Ectodermal cell (in vitro differentiated cells): ENCODE data around the gene CDK2.
"Not testable (repeated sequence)": the region's sequence is repeated elsewhere in the genome, so short reads cannot be mapped to it uniquely, and the experiment has no call there.

ENCODE experiments used
- H3K27ac ChIP-seq: 2 replicates; pipeline ENCODE4 v1.7.0; 2013; ENCODE audit warnings: mild to moderate bottlenecking, low read depth, low read length; ENCODE audit not compliant: insufficient read depth, poor library complexity, severe bottlenecking
- H3K27me3 ChIP-seq: 2 replicates; pipeline ENCODE4 v1.7.0; 2013; ENCODE audit warnings: mild to moderate bottlenecking, low read length; ENCODE audit not compliant: insufficient read depth, control insufficient read depth, poor library complexity, severe bottlenecking
- H3K36me3 ChIP-seq: one replicate; pipeline ENCODE4 v1.7.0; 2013; ENCODE audit warnings: low read length; ENCODE audit not compliant: control insufficient read depth, insufficient read depth
- H3K4me1 ChIP-seq: one replicate; pipeline ENCODE4 v1.7.0; 2013; ENCODE audit warnings: low read length; ENCODE audit not compliant: control insufficient read depth, insufficient read depth
- H3K4me3 ChIP-seq: 2 replicates; pipeline ENCODE4 v1.7.0; 2013; ENCODE audit warnings: low read depth, low read length, control low read depth; ENCODE audit not compliant: insufficient read depth
- H3K9me3 ChIP-seq: 2 replicates; pipeline ENCODE4 v1.7.0; 2013; ENCODE audit warnings: mild to moderate bottlenecking, low read length, moderate library complexity; ENCODE audit not compliant: control insufficient read depth
- WGBS, 2 experiments: methylation state at CpG; one replicate each; pipeline ENCODE4 v1.1.7; 2013; ENCODE audit warnings: missing lambda C conversion rate in 2 of 2; 5-methylcytosine and 5-hydroxymethylcytosine counted together

CDK2 gene

DNA sequence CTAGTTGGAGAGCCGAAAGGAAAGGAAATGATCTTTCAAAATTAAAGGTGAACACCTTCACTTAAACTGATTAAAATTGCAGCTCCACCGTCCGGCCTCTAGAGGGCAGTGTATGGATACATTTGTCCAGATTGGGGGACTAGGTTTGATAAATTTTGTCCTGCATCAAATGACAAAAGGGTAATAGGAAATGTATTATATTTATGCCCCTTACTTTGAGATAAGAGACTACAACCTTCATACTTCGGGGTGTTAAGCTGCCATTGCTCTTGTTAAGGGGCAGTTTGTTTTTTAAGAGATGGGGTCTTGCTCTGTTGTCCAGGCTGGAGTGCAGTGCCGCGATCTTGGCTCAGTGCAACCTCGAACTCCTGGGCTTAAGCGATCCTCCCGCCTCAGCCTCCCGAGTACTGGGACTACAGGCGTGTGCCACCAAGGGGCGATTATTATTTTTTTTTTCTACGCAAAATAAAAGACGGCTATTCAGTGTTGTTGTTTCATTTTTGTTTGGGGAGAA, 29.6 kb downstream of the CDK2 start:
- Histone ChIP-seq H3K27me3 (no peaks in the 10 kb centered on the region), H3K4me1 (no peaks in the 10 kb centered on the region), H3K4me3 (peak overlapping the region; percentile 76), H3K36me3 (peaks cover 23% of the 10 kb centered on the region), H3K27ac (peak overlapping the region; percentile 1), H3K9me3 (no peaks in the 10 kb centered on the region)
- 70 to 73% methylated on average over 13 to 14 of the region's 14 CpGs for WGBS, 2 experiments

DNA sequence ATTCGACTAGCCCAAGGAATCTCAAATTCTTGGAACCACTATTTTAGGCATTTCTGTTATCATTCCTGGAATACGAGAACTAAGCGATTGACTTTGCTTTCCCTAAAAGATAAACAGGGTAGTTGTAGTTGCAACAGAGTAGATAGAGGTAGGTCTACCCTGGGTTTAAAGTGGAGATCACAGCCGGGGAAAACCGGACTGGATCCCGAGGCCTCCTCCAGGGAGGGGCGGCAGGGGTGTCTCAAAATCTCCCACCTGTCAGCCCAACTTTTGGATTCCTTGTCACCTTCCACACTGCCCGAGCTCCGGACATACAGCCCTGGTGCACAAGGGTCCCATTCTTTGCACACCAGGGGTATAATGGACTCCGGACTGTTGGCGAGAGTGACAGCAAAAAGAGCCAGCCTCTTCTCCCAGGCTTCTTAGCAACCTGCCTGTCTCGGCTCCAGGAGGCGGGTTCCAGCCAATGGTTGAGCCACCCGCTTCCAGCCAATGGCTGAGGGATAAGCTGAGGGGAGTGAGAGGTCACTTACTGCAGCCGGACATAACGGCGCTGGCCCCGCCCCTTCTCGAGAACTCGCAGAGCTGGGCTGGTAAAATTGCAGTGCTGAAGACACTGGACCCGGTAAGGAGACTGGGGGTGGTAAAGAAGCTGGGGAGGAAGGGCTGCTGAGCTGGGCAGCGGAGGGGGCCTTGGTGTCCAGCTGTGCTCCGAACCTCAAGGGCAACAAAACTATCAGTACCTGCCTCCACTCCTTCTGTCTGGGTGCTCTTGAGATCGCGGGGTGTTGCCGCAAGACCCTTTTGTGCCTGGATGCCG, 30.3 kb downstream of the CDK2 start, which contains the start of gene SUOX:
TSS of gene SUOX (plus strand) at position 562 of the 820 bp plus-strand sequence. CDS start 4,946 bp downstream, outside the sequence.
- Histone ChIP-seq H3K4me1 (no peaks in the 10 kb centered on the region), H3K27ac (peak within 1 kb of the TSS; percentile 1), H3K9me3 (no peaks in the 10 kb centered on the region), H3K36me3 (peaks cover 21% of the 10 kb centered on the region), H3K4me3 (peak within 1 kb of the TSS; percentile 76), H3K27me3 (no peaks in the 10 kb centered on the region)
- WGBS, 2 experiments: 11 to 12% methylated on average over 27 of the region's 27 CpGs

DNA sequence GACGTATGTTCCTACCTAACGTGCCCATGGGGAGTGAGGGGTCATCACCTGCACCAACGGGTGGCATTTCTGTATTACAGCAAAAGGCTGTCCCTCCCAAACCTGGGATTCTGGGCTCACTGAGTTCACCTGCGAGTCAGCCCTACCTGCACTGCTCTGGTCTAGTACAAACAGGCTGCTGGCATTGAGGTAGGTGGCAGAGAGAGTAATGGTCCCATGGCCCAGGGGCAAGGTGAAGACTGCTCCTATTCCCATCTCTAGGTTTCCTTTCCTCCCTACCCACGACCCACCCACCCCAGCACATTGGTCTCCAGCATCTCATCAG, 30.9 kb downstream of the CDK2 start:
- H3K27ac ChIP-seq: no peak overlapping the region

DNA sequence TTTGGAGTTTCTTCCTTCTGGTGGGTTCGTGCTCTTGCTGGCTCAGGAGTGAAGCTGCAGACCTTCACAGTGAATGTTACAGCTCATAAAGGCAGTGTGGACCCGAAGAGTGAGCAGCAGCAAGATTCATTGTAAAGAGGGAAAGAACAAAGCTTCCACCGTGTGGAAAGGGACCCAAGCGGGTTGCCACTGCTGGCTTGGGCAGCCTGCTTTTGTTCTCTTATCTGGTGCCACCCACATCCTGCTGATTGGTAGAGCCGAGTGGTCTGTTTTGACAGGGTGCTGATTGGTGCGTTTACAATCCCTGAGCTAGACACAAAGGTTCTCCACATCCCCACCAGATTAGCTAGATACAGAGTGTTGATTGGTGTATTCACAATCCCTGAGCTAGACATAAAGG, 32.9 kb downstream of the CDK2 start:
- not testable (repeated sequence) for H3K4me1 ChIP-seq, H3K4me3 ChIP-seq, H3K27ac ChIP-seq, H3K9me3 ChIP-seq, H3K36me3 ChIP-seq, H3K27me3 ChIP-seq
- 85% methylated on average over 4 of the region's 6 CpGs for WGBS, 2 experiments

More for the DNA sequence above, 30.9 kb downstream of the CDK2 start:
- Histone ChIP-seq H3K27me3 (no peaks in the 10 kb centered on the region), H3K36me3 (peaks cover 18% of the 10 kb centered on the region), H3K4me3 (peak overlapping the region; percentile 76), H3K4me1 (no peaks in the 10 kb centered on the region), H3K9me3 (no peaks in the 10 kb centered on the region)
- WGBS, 2 experiments: 4 to 5% methylated on average over 5 of the region's 5 CpGs

DNA sequence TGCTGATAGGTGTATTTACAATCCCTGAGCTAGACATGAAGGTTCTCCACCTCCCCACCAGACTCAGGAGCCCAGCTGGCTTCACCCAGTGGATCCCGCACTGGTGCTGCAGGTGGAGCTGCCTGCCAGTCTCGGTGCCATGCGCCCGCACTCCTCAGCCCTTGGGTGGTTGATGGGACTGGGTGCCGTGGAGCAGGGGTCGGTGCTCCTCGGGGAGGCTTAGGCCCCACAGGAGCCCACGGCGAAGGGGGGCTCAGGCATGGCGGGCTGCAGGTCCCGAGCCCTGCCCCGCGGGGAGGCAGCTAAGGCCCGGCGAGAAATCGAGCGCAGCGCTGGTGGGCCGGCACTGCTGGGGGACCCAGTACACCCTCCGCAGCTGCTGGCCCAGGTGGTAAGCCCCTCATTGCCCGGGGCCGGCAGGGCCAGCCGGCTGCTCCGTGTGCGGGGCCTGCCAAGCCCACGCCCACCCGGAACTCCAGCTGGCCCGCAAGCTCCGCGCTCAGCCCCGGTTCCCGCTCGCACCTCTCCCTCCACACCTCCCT, 33.4 kb downstream of the CDK2 start:
- WGBS, 2 experiments: 97% methylated on average over 33 of the region's 33 CpGs
- H3K9me3 ChIP-seq, H3K36me3 ChIP-seq, H3K4me1 ChIP-seq, H3K4me3 ChIP-seq, H3K27me3 ChIP-seq, H3K27ac ChIP-seq: not testable (repeated sequence)

DNA sequence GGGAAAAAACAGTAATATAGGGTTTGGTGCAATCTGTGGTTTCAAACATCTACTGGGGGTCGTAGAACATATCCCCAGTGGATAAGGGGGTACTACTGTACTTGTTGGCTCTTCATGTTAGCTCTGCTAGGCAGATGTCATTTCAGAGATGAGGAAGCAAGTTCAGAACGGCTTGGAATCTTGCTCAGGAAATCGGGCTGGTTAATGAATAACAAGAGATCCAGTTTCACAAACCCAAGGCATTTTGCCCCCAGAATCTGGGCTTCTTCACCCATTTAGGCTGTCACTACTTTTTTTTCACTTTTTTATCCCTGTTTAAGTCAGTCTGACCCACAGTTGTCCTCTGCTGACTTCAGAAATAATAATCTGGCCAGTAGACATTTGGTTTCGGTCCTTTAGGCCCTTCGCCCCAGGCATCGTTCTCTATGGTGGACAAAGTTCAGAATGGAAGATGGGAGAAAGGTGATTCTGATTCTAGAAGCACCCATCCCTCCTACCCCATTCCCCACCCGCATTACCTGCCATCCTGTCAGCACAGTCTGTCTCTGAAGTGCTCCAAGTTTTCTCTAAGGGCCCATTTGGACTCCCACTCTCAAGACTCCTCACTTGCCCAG, 35.0 kb downstream of the CDK2 start:
- WGBS, 2 experiments: 93% methylated on average over 7 of the region's 7 CpGs
- H3K9me3 ChIP-seq: no peaks in the 10 kb centered on the region
- H3K4me3 ChIP-seq: no peak overlapping the region
- no peaks in the 10 kb centered on the region for H3K36me3 ChIP-seq
- no peaks in the 10 kb centered on the region for H3K27me3 ChIP-seq
- no peak overlapping the region for H3K27ac ChIP-seq
- no peaks in the 10 kb centered on the region for H3K4me1 ChIP-seq

DNA sequence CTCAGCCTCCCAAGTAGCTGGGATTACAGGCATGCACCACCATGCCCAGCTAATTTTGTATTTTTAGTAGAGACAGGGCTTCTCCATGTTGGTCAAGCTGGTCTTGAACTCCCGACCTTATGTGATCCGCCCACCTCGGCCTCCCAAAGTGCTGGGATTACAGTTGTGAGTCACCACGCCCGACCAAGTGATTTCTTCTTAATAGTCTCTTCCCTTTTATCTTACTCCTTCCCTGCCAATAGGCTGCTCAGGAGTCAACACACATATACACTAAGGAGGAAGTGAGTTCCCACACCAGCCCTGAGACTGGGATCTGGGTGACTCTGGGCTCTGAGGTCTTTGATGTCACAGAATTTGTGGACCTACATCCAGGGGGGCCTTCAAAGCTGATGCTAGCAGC, 36.7 kb downstream of the CDK2 start:
- not testable (repeated sequence) for H3K27me3 ChIP-seq, H3K36me3 ChIP-seq, H3K4me1 ChIP-seq, H3K27ac ChIP-seq, H3K9me3 ChIP-seq, H3K4me3 ChIP-seq
- WGBS, 2 experiments: 92 to 94% methylated on average over 5 of the region's 5 CpGs

DNA sequence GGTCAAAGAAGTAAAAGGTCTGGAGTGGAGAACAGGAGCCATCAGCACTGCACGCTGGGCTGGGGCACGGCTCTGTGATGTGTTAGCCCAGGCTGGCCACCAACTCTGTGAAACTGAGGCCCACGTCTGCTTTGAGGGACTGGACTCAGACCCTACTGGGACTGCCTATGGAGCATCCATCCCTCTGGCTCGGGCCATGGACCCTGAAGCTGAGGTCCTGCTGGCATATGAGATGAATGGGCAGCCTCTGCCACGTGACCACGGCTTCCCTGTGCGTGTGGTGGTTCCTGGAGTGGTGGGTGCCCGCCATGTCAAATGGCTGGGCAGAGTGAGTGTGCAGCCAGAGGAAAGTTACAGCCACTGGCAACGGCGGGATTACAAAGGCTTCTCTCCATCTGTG, 37.6 kb downstream of the CDK2 start:
- no peaks in the 10 kb centered on the region for H3K27me3 ChIP-seq

DNA sequence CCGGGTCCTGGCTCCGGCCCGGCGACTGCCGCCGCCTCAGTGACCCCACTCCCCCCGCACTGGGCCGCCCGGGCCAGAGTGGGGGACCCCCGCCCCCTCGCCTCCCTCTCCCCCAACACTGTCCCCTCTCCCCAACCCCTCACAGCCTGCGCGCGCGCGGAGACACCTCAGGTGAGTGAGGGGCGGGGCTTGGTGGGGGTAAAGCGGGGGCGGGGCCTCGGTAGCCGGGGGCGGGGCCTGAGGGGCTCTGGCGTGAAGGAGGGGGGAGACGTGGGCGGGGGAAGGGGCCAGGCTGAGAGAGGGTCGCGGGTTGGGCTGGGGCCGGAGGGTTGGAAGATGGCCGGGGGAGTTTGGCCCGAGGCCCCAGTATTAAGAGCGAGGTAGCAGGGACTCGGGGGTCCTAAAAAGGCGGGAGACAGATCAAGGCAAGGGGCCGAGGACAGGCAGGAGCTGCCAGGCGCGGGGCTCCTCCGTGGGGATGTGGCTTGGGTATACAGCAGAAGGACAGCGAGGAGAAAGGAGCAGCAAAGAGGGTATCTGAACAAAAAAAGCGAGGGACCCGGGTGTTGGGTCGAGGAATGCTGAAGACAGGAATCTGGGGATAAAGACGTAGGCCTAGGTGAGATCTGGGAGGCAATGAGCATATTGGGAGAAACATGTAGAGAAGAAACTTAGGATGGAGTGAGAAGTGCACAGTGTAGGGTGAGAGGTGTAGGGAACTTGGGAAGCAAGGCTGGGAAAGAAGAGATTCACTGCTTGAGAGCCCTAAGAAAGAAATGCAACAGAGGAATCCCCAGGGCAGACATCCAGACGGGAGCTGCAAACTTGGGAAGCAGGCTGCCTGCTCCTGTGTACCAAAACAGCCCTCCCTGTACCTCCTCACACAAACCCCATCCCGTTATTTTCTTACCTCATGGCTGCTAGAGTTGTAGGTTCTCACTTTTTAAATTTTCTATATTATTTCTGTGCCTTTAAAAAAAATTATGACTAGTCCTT, 41.2 kb downstream of the CDK2 start:
- Histone ChIP-seq H3K9me3 (no peaks in the 10 kb centered on the region), H3K4me1 (no peaks in the 10 kb centered on the region), H3K27me3 (no peaks in the 10 kb centered on the region), H3K36me3 (no peaks in the 10 kb centered on the region), H3K4me3 (peak overlapping the region; percentile 67), H3K27ac (peak overlapping the region; percentile 74)
- WGBS, 2 experiments: 2% methylated on average over 34 to 39 of the region's 44 CpGs

More for the DNA sequence above, 37.6 kb downstream of the CDK2 start:
- H3K4me1 ChIP-seq: no peaks in the 10 kb centered on the region
- H3K27ac ChIP-seq: no peak overlapping the region
- no peaks in the 10 kb centered on the region for H3K9me3 ChIP-seq
- H3K4me3 ChIP-seq: no peak overlapping the region
- no peaks in the 10 kb centered on the region for H3K36me3 ChIP-seq
- 94 to 95% methylated on average over 10 of the region's 10 CpGs for WGBS, 2 experiments
